ENCODE measurements around the gene IL13RA2. TPM values are rescaled to one million over a fixed set of nuclear protein-coding genes. Genes with fewer than 3 reads are reported as not detected.

IL13RA2 gene
- total RNA-seq, 1 experiment from 2014 or later = 223 TPM

- peak; percentile 33 for DNase-seq (ENCODE audit: low read depth, low spot score)
- in situ Hi-C loops (cut with HindIII; ENCODE audit: low pct_unique_long_range_greater_than_20kb, low sequenced_read_pairs) = no loop called here
Measured at GRCh38 chrX:115018040-115018647, 728 bp upstream of the IL13RA2 start.

GRCh38 chrX:115013705-115014104 lies 3.7 kb downstream of the IL13RA2 start:
- in situ Hi-C loops (cut with HindIII; ENCODE audit: low pct_unique_long_range_greater_than_20kb, low sequenced_read_pairs) = no loop called here
- DNase-seq (ENCODE audit: low read depth, low spot score) = no peak

GRCh38 chrX:115011428-115011827 lies 6.0 kb downstream of the IL13RA2 start:
- in situ Hi-C loops (cut with HindIII; ENCODE audit: low pct_unique_long_range_greater_than_20kb, low sequenced_read_pairs) = no loop called here
- no peak for DNase-seq (ENCODE audit: low read depth, low spot score)

- DNase-seq (ENCODE audit: low read depth, low spot score) = no peak
- in situ Hi-C loops (cut with HindIII; ENCODE audit: low pct_unique_long_range_greater_than_20kb, low sequenced_read_pairs) = no loop called here
Measured at GRCh38 chrX:114999906-115000305, 17.5 kb downstream of the IL13RA2 start.

- in situ Hi-C loops (cut with HindIII; ENCODE audit: low pct_unique_long_range_greater_than_20kb, low sequenced_read_pairs) = no loop called here
- no peak for DNase-seq (ENCODE audit: low read depth, low spot score)
Measured at GRCh38 chrX:114997779-114998178, 19.6 kb downstream of the IL13RA2 start.

GRCh38 chrX:114985967-114986592 lies 31.3 kb downstream of the IL13RA2 start:
- no peak for DNase-seq (ENCODE audit: low read depth, low spot score)
- in situ Hi-C loops (cut with HindIII; ENCODE audit: low pct_unique_long_range_greater_than_20kb, low sequenced_read_pairs) = no loop called here

- DNase-seq (ENCODE audit: low read depth, low spot score) = no peak
- in situ Hi-C loops (cut with HindIII; ENCODE audit: low pct_unique_long_range_greater_than_20kb, low sequenced_read_pairs) = no loop called here
Measured at GRCh38 chrX:114976292-114976691, 41.1 kb downstream of the IL13RA2 start.

GRCh38 chrX:114973013-114973412 lies 44.4 kb downstream of the IL13RA2 start:
- DNase-seq (ENCODE audit: low read depth, low spot score) = no peak
- in situ Hi-C loops (cut with HindIII; ENCODE audit: low pct_unique_long_range_greater_than_20kb, low sequenced_read_pairs) = no loop called here

GRCh38 chrX:114970806-114971205 lies 46.6 kb downstream of the IL13RA2 start:
- DNase-seq (ENCODE audit: low read depth, low spot score) = no peak
- in situ Hi-C loops (cut with HindIII; ENCODE audit: low pct_unique_long_range_greater_than_20kb, low sequenced_read_pairs) = no loop called here

- DNase-seq (ENCODE audit: low read depth, low spot score) = no peak
- in situ Hi-C loops (cut with HindIII; ENCODE audit: low pct_unique_long_range_greater_than_20kb, low sequenced_read_pairs) = no loop called here
Measured at GRCh38 chrX:114964374-114964773, 53.0 kb downstream of the IL13RA2 start.

GRCh38 chrX:114962209-114962608 lies 55.2 kb downstream of the IL13RA2 start:
- in situ Hi-C loops (cut with HindIII; ENCODE audit: low pct_unique_long_range_greater_than_20kb, low sequenced_read_pairs) = no loop called here
- DNase-seq (ENCODE audit: low read depth, low spot score) = no peak

- in situ Hi-C loops (cut with HindIII; ENCODE audit: low pct_unique_long_range_greater_than_20kb, low sequenced_read_pairs) = no loop called here
- DNase-seq (ENCODE audit: low read depth, low spot score) = peak; percentile 35
Measured at GRCh38 chrX:114959729-114960128, 57.7 kb downstream of the IL13RA2 start.

Small RNAs within 50 kb of the gene (small RNA-seq; reads per million reads assigned to genes)
- 0 reads per million in 2 experiments for gene RNU6-648P

Other genes with a start within 250 kb of the IL13RA2 start
- not detected in 2 replicates for gene RBMXL3, start 171.8 kb upstream of the IL13RA2 start, total RNA-seq (2014; rRNA removed; shearing (Covaris generic))
- gene LRCH2, start 216.5 kb upstream of the IL13RA2 start, total RNA-seq (2014; rRNA removed; shearing (Covaris generic)) = 2.3 and 3.0 TPM in 2 replicates